Vagina (tissue), 2 donors: ENCODE data around the gene C1QTNF6. TPM values are rescaled to one million over a fixed set of nuclear protein-coding genes. Genes with fewer than 3 reads are reported as not detected.

ENCODE experiments used
- DNase-seq, 2 donors: peaks; one replicate each; pipeline ENCODE4 v3.0.0-alpha.2; 2017; ENCODE audit errors: extremely low spot score in 2 of 2
- H3K27ac ChIP-seq: fragments of 200-600 bp; sonication (generic); one replicate; pipeline ENCODE4 v1.5.1; 2019
- H3K27me3 ChIP-seq: fragments of 200-600 bp; sonication (generic); one replicate; pipeline ENCODE4 v1.5.1; 2019
- H3K36me3 ChIP-seq, 2 donors: fragments of 200-600 bp; sonication (generic); one replicate each; pipeline ENCODE4 v1.5.1; 2017 to 2019
- H3K4me1 ChIP-seq: fragments of 200-600 bp; sonication (generic); one replicate; pipeline ENCODE4 v1.5.1; 2019
- H3K4me3 ChIP-seq, 2 donors: fragments of 200-600 bp; sonication (generic); 1 replicate in 1 of 2; 2 replicates in 1 of 2; pipeline ENCODE4 v1.5.1; 2016 to 2019
- H3K9me3 ChIP-seq: fragments of 200-600 bp; sonication (generic); one replicate; pipeline ENCODE4 v1.5.1; 2019
- POLR2A ChIP-seq, 2 donors: fragments of 450-650 bp; IDR thresholded peaks; one replicate each; pipeline ENCODE4 v1.6.1; 2017; ENCODE audit warnings: antibody characterized with exemption in 2 of 2, mild to moderate bottlenecking in 2 of 2, moderate library complexity in 2 of 2
- POLR2AphosphoS5 ChIP-seq, 2 donors: sonication (generic); formaldehyde crosslinking; IDR thresholded peaks; one replicate each; pipeline ENCODE4 v1.9.0; 2017; ENCODE audit warnings: antibody characterized with exemption in 2 of 2, mild to moderate bottlenecking in 2 of 2, low read depth in 1 of 2; ENCODE audit not compliant: insufficient read depth in 1 of 2
- intact Hi-C: fragments of 100-400 bp; cut with DNase I; formaldehyde crosslinking; loops from one replicate; pipeline ENCODE4 v1.15.1; 2023
- total RNA-seq: library from RNA; depleted of rRNA; stranded (reverse); fragments of >200 nt; gene quantifications from one replicate; pipeline ENCODE4 v1.2.3, GENCODE V29; 2016
- TF ChIP-seq, protein P1 (sequence below), 3 experiments: fragments of 450-650 bp in 2 of 3; fragments of 200-600 bp in 1 of 3; sonication (generic) in 1 of 3; IDR thresholded peaks; one replicate each; pipeline ENCODE4 v1.5.1; 2017 to 2019; ENCODE audit warnings: antibody characterized with exemption in 3 of 3, mild to moderate bottlenecking in 2 of 3, moderate library complexity in 2 of 3

The C1QTNF6 gene
- total RNA-seq, 1 donor from 2014 or later, result 4.9 TPM

DNA sequence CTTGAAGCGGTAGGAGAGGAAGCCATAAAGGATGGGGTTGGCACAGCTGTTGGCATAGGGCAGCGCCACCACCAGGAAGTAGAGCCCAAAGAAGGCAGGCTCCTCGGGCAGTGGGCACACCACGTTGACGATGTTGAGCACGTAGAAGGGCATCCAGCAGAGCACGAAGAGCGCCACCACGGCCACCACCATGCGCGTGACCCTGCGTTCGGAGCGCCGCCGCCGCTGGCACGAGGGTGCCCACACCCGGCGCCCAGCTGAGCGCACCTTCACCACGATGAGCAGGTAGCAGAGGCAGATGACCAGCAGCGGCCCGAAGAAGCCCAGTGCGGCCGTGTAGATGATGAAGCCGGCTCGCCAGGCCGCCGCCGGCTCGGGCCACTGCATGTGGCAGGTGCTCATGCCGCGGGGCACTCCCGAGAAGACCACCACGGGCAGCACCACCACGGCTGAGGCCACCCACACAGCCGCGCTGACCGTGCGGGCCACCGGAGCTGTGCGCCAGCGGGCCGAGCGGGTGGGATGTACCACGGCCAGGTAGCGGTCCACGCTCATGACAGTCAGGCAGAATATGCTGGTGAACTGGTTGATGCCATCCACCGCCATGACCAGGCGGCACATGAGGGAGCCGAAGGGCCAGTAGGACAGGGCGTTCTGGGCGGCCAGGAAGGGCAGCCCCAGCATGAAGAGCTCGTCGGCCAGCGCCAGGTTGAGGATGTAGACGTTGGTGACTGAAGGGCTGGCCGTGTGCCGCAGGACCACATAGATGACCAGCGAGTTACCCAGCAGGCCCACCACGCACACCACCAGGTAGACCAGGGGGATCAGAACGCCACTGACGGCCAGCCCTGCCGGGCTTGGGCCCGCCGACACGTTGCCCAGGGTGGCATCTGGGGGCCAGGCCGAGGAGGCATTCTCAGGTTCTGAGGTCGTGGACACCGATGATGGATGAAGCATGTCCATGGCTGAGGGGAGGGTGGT is 19.1 kb upstream of the C1QTNF6 start:
- no peaks in the 10 kb centered on the region for H3K27me3 ChIP-seq
- no peak for DNase-seq
- no peak overlapping the region for H3K27ac ChIP-seq
- TF ChIP-seq POLR2A (IDR thresholded peaks at IDR 0.05) (no peak), POLR2AphosphoS5 (IDR thresholded peaks at IDR 0.05; ENCODE audit: insufficient read depth in 1 of 2, low read depth in 1 of 2) (no peak)
- TF ChIP-seq, protein P1, sequence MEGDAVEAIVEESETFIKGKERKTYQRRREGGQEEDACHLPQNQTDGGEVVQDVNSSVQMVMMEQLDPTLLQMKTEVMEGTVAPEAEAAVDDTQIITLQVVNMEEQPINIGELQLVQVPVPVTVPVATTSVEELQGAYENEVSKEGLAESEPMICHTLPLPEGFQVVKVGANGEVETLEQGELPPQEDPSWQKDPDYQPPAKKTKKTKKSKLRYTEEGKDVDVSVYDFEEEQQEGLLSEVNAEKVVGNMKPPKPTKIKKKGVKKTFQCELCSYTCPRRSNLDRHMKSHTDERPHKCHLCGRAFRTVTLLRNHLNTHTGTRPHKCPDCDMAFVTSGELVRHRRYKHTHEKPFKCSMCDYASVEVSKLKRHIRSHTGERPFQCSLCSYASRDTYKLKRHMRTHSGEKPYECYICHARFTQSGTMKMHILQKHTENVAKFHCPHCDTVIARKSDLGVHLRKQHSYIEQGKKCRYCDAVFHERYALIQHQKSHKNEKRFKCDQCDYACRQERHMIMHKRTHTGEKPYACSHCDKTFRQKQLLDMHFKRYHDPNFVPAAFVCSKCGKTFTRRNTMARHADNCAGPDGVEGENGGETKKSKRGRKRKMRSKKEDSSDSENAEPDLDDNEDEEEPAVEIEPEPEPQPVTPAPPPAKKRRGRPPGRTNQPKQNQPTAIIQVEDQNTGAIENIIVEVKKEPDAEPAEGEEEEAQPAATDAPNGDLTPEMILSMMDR (IDR thresholded peaks at IDR 0.05), result no peak
- no peaks in the 10 kb centered on the region for H3K36me3 ChIP-seq
- no peak overlapping the region for H3K4me3 ChIP-seq
- H3K4me1 ChIP-seq, result no peaks in the 10 kb centered on the region
- H3K9me3 ChIP-seq, result no peaks in the 10 kb centered on the region
- intact Hi-C loops, result no loop called here

DNA sequence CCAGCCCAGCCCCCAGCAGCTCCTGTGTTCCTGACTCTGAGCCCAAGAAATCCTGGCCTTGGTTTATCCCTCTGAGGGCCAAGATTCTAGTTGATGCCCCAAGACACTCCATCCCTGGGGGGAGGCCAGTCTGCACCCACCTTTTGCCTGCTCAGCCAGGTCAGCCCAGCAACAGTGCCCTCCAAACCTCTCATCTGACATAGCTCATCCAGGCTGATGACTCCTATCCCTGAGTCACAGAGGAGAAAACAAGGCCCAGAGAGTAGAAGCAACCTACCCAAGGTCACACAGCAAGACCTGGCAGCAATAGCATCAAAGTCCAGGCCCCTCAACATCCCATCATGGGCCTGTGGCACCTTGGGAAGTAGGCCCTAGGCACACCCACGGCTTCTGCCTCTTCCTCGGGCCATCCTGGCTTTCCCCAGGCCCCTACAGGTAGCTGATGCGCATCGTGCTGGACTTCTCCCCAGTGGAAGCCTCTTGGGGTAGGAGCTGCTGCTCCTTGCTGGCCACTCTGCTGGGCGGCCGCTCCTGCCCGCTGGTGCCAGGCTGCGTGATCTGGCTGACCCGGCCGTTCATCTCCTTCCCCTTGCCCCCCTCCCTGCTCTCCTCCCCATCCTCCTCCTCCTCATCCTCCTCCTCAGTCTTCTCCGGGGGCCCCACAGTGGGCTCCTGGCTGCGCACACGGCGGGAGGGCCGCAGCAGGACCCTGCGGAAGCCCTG is 18.2 kb upstream of the C1QTNF6 start:
- intact Hi-C loops, result no loop called here

DNA sequence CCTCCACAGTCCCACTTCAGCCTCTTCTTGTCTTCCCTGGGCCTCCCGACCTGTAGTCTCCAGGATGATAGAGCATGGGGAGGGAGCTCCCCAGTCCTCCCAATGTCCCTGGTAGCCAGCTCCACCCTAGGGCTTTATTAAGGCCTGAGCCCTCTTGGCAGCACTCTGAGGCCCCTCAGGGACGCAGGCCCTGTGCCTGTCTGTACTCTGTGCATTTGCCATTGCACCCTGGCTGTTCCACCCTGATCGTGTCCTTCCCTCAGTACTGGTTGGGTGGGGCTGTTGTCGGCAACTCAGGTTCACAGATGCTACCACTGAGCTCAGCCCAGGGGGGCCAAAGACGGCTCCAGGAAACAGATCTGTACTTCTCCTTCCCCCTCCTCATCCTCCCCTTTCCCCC is 17.0 kb upstream of the C1QTNF6 start:
- DNase-seq, result no peak
- intact Hi-C loops, result no loop called here
- Histone ChIP-seq H3K27ac (no peak overlapping the region), H3K4me1 (no peaks in the 10 kb centered on the region), H3K9me3 (no peaks in the 10 kb centered on the region), H3K27me3 (no peaks in the 10 kb centered on the region), H3K36me3 (no peaks in the 10 kb centered on the region), H3K4me3 (no peak overlapping the region)
- TF ChIP-seq, protein P1 (IDR thresholded peaks at IDR 0.05), result no peak
- TF ChIP-seq POLR2A (IDR thresholded peaks at IDR 0.05) (no peak), POLR2AphosphoS5 (IDR thresholded peaks at IDR 0.05; ENCODE audit: insufficient read depth in 1 of 2, low read depth in 1 of 2) (no peak)

More for the DNA sequence above, 18.2 kb upstream of the C1QTNF6 start:
- Histone ChIP-seq H3K36me3 (no peaks in the 10 kb centered on the region), H3K4me1 (no peaks in the 10 kb centered on the region), H3K9me3 (no peaks in the 10 kb centered on the region), H3K27me3 (no peaks in the 10 kb centered on the region), H3K27ac (no peak overlapping the region), H3K4me3 (no peak overlapping the region)
- TF ChIP-seq, protein P1 (IDR thresholded peaks at IDR 0.05), result no peak
- TF ChIP-seq POLR2A (IDR thresholded peaks at IDR 0.05), result no peak
- no peak for TF ChIP-seq POLR2AphosphoS5 (IDR thresholded peaks at IDR 0.05; ENCODE audit: insufficient read depth in 1 of 2, low read depth in 1 of 2)
- no peak for DNase-seq

DNA sequence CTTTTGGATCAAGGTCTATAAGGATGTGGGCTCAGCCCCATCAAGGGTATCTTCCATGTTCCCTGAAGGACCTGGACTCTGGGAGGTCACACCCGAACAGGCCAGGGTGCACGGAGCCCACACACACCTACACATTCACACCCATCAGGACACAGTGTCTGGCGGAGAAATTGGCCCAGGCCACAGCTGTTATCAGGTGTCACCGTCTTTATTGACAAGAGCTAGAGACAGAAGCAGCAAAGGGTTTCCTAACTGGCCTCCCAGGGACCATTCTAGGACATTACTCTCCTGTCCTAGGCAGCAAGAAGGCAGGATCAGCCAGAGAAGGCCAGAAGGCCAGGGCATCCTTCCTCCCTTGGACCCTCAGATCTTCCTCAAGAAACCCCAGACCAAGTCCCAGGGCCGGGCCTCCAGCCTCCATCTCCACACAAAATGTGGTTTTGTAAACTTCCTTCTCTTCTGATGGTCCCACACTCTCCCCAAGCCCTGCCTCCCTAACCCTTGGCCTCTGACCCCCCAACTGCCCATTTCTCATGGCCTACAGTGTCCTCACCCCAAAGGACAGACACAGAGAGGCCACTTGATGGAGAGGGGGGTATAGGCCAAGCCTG is 16.1 kb upstream of the C1QTNF6 start:
- H3K27me3 ChIP-seq, result no peaks in the 10 kb centered on the region
- H3K4me1 ChIP-seq, result peaks cover 5% of the 10 kb centered on the region
- no peak for DNase-seq
- intact Hi-C loops, result no loop called here
- no peaks in the 10 kb centered on the region for H3K36me3 ChIP-seq
- no peak overlapping the region for H3K27ac ChIP-seq
- H3K9me3 ChIP-seq, result no peaks in the 10 kb centered on the region
- no peak overlapping the region for H3K4me3 ChIP-seq
- TF ChIP-seq POLR2AphosphoS5 (IDR thresholded peaks at IDR 0.05; ENCODE audit: insufficient read depth in 1 of 2, low read depth in 1 of 2) (no peak), POLR2A (IDR thresholded peaks at IDR 0.05) (no peak)
- TF ChIP-seq, protein P1 (IDR thresholded peaks at IDR 0.05), result no peak
